T-helper 17 cell (primary cell): ENCODE results near the gene HSPA1L. TPM values are rescaled to one million over a fixed set of nuclear protein-coding genes. Genes with fewer than 3 reads are reported as not detected.
A peak's percentile ranks its signal among the peaks of the same experiment; 100 is the strongest.
"Not testable (repeated sequence)": the region's sequence is repeated elsewhere in the genome, so short reads cannot be mapped to it uniquely, and the experiment has no call there.

Experiments used
- ATAC-seq: fragments of 150-1000 bp; cut with Tn5 transposase; 2 replicates; pipeline ENCODE4 v1.10.0; 2021; ENCODE audit warnings: mild to moderate bottlenecking, moderate library complexity
- DNase-seq, 3 donors: peaks; one replicate each; pipeline versions ENCODE4 v3.0.0 to v3.0.0-alpha.2; 2020 to 2021
- H3K9me3 ChIP-seq: one replicate; pipeline ENCODE4 v1.7.0; 2013; ENCODE audit warnings: low read length, mild to moderate bottlenecking; ENCODE audit not compliant: control insufficient read depth, poor library complexity, severe bottlenecking
- H3K27ac Mint-ChIP-seq: one replicate; pipeline ENCODE4 v1.8.0; 2022; ENCODE audit warnings: mild to moderate bottlenecking, moderate library complexity, mixed read lengths
- H3K27me3 Mint-ChIP-seq: one replicate; pipeline ENCODE4 v1.8.0; 2022; ENCODE audit warnings: mixed read lengths
- H3K36me3 Mint-ChIP-seq: one replicate; pipeline ENCODE4 v1.8.0; 2022; ENCODE audit warnings: low read depth, mixed read lengths
- H3K4me1 Mint-ChIP-seq: one replicate; pipeline ENCODE4 v1.8.0; 2022; ENCODE audit warnings: mild to moderate bottlenecking, mixed read lengths
- H3K4me3 Mint-ChIP-seq: one replicate; pipeline ENCODE4 v1.8.0; 2022; ENCODE audit warnings: mild to moderate bottlenecking, moderate library complexity, mixed read lengths
- total RNA-seq, 4 donors: library from RNA in 2 of 4; stranded (reverse) in 2 of 4; gene quantifications; one replicate each; pipeline ENCODE4 v1.2.3 and lab custom pipeline; 2022 to 2026

The HSPA1L gene
- total RNA-seq, 2 donors from 2014 or later = 3.4 to 3.5 TPM

DNA sequence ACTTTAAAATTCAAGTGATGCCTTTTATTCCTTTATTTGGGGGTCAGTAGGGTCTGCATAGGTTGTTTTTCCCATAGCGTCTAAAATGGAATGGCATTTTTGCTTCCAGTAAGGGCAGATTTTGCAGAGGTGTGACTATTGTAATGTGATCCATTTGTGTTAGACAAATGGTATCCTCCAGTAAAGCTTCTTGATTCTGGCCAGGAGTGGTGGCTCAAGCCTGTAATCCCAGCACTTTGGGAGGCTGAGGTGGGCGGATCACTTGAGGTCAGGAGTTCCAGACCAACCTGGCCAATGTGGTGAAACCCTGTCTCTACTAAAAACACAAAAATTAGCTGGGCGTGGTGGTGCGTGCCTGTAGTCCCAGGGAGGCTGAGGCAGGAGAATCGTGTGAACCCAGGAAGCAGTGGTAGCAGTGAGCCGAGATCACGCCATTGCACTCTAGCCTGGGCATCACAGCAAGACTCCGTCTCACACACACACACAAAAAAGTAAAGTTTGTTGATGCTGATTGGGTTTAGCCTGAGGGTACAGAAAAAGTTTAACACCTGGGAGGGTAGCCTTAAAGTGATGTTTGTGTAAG, 2.9 kb upstream of the HSPA1L start:
- not testable (repeated sequence) for H3K9me3 ChIP-seq, DNase-seq, H3K27me3 Mint-ChIP-seq, ATAC-seq, H3K36me3 Mint-ChIP-seq
- Mint-ChIP-seq H3K4me1 (peaks cover 39% of the 10 kb centered on the region), H3K4me3 (peak overlapping the region; percentile 93), H3K27ac (peak overlapping the region; percentile 96)

DNA sequence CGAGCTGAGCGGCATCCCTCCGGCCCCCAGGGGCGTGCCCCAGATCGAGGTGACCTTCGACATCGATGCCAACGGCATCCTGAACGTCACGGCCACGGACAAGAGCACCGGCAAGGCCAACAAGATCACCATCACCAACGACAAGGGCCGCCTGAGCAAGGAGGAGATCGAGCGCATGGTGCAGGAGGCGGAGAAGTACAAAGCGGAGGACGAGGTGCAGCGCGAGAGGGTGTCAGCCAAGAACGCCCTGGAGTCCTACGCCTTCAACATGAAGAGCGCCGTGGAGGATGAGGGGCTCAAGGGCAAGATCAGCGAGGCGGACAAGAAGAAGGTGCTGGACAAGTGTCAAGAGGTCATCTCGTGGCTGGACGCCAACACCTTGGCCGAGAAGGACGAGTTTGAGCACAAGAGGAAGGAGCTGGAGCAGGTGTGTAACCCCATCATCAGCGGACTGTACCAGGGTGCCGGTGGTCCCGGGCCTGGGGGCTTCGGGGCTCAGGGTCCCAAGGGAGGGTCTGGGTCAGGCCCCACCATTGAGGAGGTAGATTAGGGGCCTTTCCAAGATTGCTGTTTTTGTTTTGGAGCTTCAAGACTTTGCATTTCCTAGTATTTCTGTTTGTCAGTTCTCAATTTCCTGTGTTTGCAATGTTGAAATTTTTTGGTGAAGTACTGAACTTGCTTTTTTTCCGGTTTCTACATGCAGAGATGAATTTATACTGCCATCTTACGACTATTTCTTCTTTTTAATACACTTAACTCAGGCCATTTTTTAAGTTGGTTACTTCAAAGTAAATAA, 2.2 kb upstream of the HSPA1L start:
- H3K4me3 Mint-ChIP-seq = peak overlapping the region; percentile 93

DNA sequence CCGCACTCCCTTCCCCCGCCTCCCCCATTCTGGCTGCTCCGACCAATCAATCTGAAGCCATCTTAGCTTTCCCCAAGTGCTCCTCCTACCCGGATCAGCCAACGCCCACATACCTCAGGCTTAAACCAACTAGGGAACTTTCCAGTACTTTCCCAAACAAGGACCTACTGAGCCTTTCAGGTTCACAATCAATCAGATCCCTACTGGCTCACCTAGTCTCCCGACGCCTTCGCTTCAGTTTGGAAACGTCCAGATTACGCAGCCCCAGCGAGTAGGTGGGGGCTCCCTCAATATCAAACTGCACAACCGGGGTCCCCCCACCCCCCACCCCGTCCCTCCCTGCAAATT, 432 bp downstream of the HSPA1L start:
- ATAC-seq (peak; percentile 67), DNase-seq (peak; percentile 33 to 73 (median 71))
- H3K27me3 Mint-ChIP-seq = no peaks in the 10 kb centered on the region
- H3K4me3 Mint-ChIP-seq = peak overlapping the region; percentile 93
- H3K36me3 Mint-ChIP-seq = peaks cover 5% of the 10 kb centered on the region
- peaks cover 37% of the 10 kb centered on the region for H3K4me1 Mint-ChIP-seq
- H3K27ac Mint-ChIP-seq = peak overlapping the region; percentile 88
- H3K9me3 ChIP-seq = no peaks in the 10 kb centered on the region

More for the DNA sequence above, 2.2 kb upstream of the HSPA1L start:
- H3K4me1 Mint-ChIP-seq = peaks cover 41% of the 10 kb centered on the region
- peak; percentile 63 for ATAC-seq
- H3K27ac Mint-ChIP-seq = peak overlapping the region; percentile 96
- not testable (repeated sequence) for H3K9me3 ChIP-seq, H3K36me3 Mint-ChIP-seq, H3K27me3 Mint-ChIP-seq, DNase-seq

GRCh38 chr6:31813465-31813849, 1.6 kb downstream of the HSPA1L start:
- ATAC-seq = no peak
- Mint-ChIP-seq H3K4me3 (peak overlapping the region; percentile 81), H3K27ac (peak overlapping the region; percentile 88), H3K27me3 (no peaks in the 10 kb centered on the region), H3K4me1 (peaks cover 36% of the 10 kb centered on the region), H3K36me3 (peaks cover 5% of the 10 kb centered on the region)
- DNase-seq = no peak
- H3K9me3 ChIP-seq = no peaks in the 10 kb centered on the region

- Mint-ChIP-seq H3K36me3 (peaks cover 5% of the 10 kb centered on the region), H3K4me1 (peaks cover 29% of the 10 kb centered on the region), H3K4me3 (peak overlapping the region; percentile 81), H3K27me3 (no peaks in the 10 kb centered on the region), H3K27ac (peak overlapping the region; percentile 88)
- no peak for DNase-seq
- H3K9me3 ChIP-seq = no peaks in the 10 kb centered on the region
- ATAC-seq = no peak
These were observed 3.4 kb downstream of the HSPA1L start for GRCh38 chr6:31811645-31812044.

- Mint-ChIP-seq H3K27ac (peak overlapping the region; percentile 29), H3K4me1 (peaks cover 31% of the 10 kb centered on the region)
- not testable (repeated sequence) for H3K4me3 Mint-ChIP-seq, H3K36me3 Mint-ChIP-seq, H3K27me3 Mint-ChIP-seq, DNase-seq, H3K9me3 ChIP-seq, ATAC-seq
These were observed 6.5 kb downstream of the HSPA1L start for GRCh38 chr6:31808599-31808998.

DNA sequence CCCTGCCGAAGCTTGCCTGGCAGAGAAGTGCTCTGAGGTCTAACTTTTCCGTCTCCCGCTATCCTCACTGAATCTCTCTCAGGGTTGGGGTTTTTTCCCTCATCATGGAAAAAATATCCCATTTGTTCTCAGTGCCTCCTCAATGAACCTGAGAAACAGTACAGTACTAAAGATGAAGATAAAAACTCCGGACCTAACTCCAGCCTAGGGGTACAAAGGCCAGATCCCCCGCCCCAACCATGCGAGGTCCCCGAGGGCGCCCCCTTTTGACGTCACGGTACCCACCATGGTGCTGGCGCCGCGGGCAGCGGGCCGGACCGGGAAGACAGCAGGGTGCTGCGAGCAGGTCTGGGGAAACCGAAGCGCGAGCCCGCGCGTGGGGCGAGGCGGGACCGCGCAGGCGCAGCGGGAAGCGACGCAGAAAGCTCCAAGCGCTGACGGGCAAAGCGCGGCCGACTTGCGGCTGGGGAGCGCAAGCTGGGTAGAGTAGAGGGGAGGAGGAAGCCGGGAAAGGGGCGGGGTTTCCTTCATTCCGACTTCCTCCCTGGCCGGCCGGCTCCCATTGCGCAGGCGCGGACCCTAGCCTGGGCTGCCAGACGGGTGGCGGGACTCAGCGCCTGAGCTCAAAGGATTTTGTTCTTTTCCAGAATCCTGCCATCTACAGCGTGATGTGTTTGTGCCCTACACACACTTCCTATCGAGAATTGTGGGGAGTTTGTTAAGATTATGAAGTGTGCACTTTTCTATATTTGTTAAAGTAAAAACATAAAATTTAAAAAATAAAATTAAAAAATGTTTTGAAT, 8.4 kb downstream of the HSPA1L start, which contains the start of gene LSM2:
TSS of gene LSM2 (minus strand) at position 497 of the 803 bp plus-strand sequence. CDS start at position 288, 209 bp downstream.
- ATAC-seq (peak; percentile 99), DNase-seq (peak; percentile 96 to 97 (median 97))
- Mint-ChIP-seq H3K27me3 (no peaks in the 10 kb centered on the region), H3K27ac (peak within 1 kb of the TSS; percentile 94), H3K4me3 (peak within 1 kb of the TSS; percentile 94), H3K4me1 (peaks cover 23% of the 10 kb centered on the region), H3K36me3 (peaks cover 5% of the 10 kb centered on the region)
- no peaks in the 10 kb centered on the region for H3K9me3 ChIP-seq

GRCh38 chr6:31805939-31806469, 9.1 kb downstream of the HSPA1L start:
- H3K4me1 Mint-ChIP-seq = peaks cover 23% of the 10 kb centered on the region
- peak overlapping the region; percentile 94 for H3K27ac Mint-ChIP-seq
- H3K9me3 ChIP-seq = no peaks in the 10 kb centered on the region
- peak overlapping the region; percentile 94 for H3K4me3 Mint-ChIP-seq
- H3K36me3 Mint-ChIP-seq = peaks cover 5% of the 10 kb centered on the region
- peak; percentile 7 for ATAC-seq
- H3K27me3 Mint-ChIP-seq = no peaks in the 10 kb centered on the region
- DNase-seq = no peak

DNA sequence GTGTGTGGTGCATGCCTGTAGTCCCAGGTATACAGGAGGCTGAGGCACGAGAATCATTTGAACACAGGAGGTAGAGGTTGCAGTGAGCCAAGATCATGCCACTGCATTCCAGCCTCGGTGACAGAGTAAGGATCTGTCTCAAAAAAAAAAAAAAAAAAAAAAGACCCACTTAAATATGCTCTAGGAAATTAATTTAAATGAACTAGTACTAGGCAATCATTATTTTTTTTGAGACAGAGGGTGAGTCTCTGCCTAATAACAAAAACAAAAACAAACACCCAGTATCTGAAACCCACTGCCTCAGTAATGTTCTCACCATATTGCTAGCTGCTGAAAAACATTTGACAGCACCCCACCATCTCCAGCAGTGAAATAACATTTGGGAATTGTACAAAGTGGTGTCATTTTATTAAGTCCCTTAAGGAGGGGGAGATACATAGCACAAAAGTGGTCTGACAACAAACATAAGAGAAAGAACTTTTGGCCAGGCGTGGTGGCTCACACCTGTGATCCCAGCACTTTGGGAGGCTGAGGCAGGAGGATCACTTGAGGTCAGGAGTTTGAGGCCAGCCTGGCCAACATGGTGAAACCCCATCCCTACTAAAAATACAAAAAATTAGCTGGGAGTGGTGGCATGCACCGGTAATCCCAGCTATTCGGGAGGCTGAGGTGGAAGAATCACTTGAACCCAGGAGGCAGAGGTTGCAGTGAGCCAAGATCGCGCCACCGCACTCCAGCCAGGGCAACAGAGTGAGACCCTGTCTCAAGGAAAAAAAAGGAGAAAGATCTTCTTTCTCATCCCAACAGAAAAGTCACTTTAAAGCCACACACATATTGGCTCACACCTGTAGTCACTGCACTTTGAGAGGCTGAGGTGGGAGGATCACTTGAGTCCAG, 13.8 kb downstream of the HSPA1L start:
- not testable (repeated sequence) for H3K36me3 Mint-ChIP-seq, H3K4me3 Mint-ChIP-seq, DNase-seq, H3K9me3 ChIP-seq, ATAC-seq, H3K27ac Mint-ChIP-seq, H3K27me3 Mint-ChIP-seq
- peaks cover 23% of the 10 kb centered on the region for H3K4me1 Mint-ChIP-seq

- peaks cover 21% of the 10 kb centered on the region for H3K4me1 Mint-ChIP-seq
- H3K36me3 Mint-ChIP-seq = no peaks in the 10 kb centered on the region
- H3K9me3 ChIP-seq = no peaks in the 10 kb centered on the region
- ATAC-seq (no peak), DNase-seq (no peak)
- no peaks in the 10 kb centered on the region for H3K27me3 Mint-ChIP-seq
- no peak overlapping the region for H3K27ac Mint-ChIP-seq
- H3K4me3 Mint-ChIP-seq = no peak overlapping the region
These were observed 15.3 kb downstream of the HSPA1L start for GRCh38 chr6:31799781-31800180.

DNA sequence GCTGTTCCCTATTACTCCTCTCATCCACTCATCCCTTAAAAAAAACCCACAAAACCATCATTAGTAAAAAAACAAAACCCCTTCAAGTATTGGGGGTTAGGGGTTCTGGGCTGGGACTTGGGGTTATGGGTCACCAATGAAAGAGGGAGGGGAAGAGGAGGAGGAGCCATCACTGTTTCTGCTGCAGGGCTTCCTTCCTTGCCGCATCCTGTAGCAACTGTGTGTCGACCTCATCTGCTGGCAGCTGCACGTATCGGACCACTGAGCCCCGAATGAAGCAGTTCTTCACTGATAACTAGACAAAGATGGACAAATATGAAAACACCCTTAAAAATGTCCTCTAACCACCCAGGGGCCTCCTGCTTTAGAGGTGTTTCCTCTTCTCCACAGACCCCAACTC, 17.5 kb downstream of the HSPA1L start:
- ATAC-seq (peak; percentile 28), DNase-seq (no peak)
- Mint-ChIP-seq H3K36me3 (no peaks in the 10 kb centered on the region), H3K27ac (peak overlapping the region; percentile 98), H3K27me3 (no peaks in the 10 kb centered on the region), H3K4me3 (peak overlapping the region; percentile 73), H3K4me1 (peaks cover 27% of the 10 kb centered on the region)
- no peaks in the 10 kb centered on the region for H3K9me3 ChIP-seq

DNA sequence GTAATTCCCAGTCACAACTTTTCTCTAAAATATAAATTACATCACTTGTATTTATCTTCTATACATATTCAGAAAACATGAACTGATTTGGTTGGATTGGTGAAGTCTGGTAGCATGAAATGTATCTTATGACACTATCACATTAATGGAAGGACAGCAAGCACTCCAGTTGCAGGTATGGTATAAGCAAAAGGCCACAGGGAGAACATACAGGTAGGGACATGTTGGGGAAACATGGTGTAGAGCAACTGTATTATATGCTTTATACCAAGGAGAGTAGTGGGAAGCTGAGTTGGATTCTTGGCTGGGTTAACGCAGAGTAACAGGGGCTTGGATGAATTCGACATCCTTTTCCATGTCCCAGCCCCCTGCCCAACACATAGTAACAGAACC, 18.1 kb downstream of the HSPA1L start:
- H3K4me1 Mint-ChIP-seq = peaks cover 30% of the 10 kb centered on the region

More for the DNA sequence above, 18.1 kb downstream of the HSPA1L start:
- H3K9me3 ChIP-seq = no peaks in the 10 kb centered on the region
- Mint-ChIP-seq H3K27ac (peak overlapping the region; percentile 98), H3K27me3 (no peaks in the 10 kb centered on the region), H3K36me3 (peaks cover 2% of the 10 kb centered on the region), H3K4me3 (peak overlapping the region; percentile 53)
- ATAC-seq = no peak
- DNase-seq = no peak
